HG02981 (cell line): Measurements from ENCODE around the gene ZNF768.
"Not testable (repeated sequence)": the region's sequence is repeated elsewhere in the genome, so short reads cannot be mapped to it uniquely, and the experiment has no call there.

Experiments
- ATAC-seq: cut with Tn5 transposase; IDR thresholded peaks from one replicate; pipeline ENCODE4 v1.9.1; 2021; ENCODE audit warnings: mild to moderate bottlenecking, moderate library complexity; ENCODE audit not compliant: unreplicated experiment

ZNF768 gene

GRCh38 chr16:30533748-30534367 is 7.5 kb upstream of the ZNF768 start:
- ATAC-seq = no peak

DNA sequence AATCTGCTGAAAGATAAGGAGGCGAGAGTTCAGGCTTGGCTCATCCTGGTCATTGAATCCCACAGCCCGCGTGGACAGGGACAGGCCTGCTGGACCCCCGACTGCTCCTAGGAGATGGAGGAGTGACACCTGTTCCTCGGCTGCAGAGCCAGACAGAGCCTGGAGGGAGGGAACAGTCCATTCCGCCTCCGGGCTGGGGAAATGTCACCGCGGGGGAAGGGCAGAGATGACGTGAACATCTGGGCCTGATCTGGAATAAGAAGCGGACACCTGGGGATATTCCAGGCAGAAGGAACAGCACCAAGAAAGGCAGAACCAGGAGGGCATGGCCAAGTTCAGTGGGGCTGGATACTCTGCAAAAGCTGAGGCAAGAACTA is 6.8 kb upstream of the ZNF768 start:
- ATAC-seq = no peak

GRCh38 chr16:30532285-30533145 is 6.1 kb upstream of the ZNF768 start:
- no peak for ATAC-seq

GRCh38 chr16:30530163-30531037 is 4.0 kb upstream of the ZNF768 start:
- no peak for ATAC-seq

- ATAC-seq = no peak
These were observed 2.6 kb upstream of the ZNF768 start for GRCh38 chr16:30528799-30529457.

- ATAC-seq = peak; percentile 16
These were observed 1.3 kb upstream of the ZNF768 start for GRCh38 chr16:30527635-30528178.

DNA sequence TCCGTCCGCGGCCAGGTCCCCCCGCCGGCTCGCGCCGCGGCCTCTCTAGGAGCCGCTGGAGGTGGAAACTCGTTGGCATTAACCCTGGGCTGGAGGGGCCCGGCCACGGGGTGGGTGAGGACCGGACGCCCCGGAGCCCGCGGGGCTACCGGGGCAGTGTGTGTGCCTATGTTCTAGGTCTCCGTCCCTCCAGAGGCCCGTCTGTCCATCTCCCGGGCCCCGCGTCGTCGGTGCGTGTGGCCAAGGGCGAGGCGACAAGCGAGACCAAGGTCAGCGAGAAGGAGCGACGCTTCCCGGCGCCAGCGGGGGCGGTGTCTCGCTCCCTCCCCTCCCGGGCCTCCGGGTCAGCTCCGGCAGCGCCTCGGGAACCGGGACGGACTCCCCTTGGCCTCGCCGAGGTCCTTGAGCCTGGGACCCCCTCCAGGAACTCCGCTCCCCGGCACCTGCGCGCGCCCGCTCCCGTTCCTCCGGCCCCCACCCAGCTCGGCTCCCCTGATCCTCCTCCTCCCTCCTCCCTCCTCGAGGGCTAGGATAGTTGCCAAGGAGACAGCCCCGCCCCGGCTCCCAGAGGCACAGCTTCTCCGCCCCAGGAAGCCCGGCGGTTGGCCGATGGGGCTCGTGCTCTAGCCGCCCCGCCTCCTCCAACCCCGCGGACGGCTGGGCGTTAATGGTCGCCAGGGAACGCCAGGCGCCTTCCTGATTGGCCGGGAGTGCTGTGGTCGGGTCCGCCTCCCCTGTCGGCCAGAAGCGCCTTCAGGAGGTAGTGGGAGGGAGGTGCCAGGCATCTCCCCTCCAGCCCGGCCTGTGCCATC is 663 bp upstream of the ZNF768 start:
- peak; percentile 72 for ATAC-seq

- no peak for ATAC-seq
These were observed 576 bp downstream of the ZNF768 start for GRCh38 chr16:30525844-30526136.

DNA sequence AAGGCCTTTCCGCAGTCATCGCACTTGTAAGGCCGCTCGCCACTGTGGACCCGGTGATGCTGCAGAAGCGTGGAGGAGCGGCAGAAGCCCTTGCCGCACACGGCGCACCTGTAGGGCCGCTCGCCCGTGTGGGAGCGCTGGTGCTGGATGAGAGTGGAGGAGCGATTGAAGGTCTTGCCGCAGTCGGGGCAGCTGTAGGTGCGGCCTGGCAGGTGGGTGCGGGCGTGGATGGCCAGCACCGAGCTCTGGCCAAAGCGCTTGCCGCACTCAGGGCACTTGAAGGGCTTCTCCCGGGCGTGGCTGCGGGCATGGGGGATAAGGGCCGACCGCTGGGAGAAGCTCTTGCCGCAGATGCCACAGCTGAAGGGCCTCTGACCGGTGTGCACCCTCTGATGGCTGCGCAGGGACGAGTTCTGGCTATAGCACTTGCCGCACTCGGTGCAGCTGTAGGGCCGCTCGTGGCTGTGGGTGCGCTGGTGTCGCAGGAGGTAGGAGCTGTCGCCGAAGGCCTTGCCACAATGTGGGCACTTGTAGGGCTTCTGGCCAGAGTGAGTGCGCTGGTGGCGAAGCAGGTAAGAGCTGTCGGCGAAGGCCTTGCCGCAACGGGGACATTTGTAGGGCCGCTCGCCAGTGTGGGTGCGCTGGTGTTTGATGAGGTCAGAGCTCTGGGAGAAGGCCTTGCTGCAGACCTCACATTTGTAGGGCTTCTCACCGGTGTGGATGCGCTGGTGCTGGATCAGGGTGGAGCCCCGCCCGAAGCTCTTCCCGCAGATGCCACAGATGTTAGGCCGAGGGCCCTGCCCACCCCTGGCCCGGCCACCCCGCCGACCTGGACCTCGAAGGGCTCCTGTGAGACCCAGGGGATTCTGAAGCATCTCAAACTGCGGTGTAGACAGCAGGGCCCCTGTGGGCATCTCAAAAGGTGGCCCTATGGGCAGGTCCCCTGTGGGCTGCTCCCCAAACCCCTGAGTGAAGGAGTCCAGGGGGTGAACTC is 1.5 kb downstream of the ZNF768 start:
- ATAC-seq = no peak

GRCh38 chr16:30523768-30524574 is 2.4 kb downstream of the ZNF768 start:
- ATAC-seq = no peak

GRCh38 chr16:30522702-30523463 is 3.5 kb downstream of the ZNF768 start:
- ATAC-seq = not testable (repeated sequence)

GRCh38 chr16:30521873-30522641 is 4.3 kb downstream of the ZNF768 start:
- ATAC-seq = no peak

DNA sequence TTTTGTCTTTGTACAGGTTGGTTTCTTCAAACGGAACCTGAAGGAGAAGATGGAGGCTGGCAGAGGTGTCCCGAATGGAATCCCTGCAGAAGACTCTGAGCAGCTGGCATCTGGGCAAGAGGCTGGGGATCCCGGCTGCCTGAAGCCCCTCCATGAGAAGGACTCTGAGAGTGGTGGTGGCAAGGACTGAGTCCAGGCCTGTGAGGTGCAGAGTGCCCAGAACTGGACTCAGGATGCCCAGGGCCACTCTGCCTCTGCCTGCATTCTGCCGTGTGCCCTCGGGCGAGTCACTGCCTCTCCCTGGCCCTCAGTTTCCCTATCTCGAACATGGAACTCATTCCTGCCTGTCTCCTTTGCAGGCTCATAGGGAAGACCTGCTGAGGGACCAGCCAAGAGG is 4.9 kb downstream of the ZNF768 start:
- no peak for ATAC-seq

- ATAC-seq = no peak
These were observed 7.0 kb downstream of the ZNF768 start for GRCh38 chr16:30519120-30520049.

GRCh38 chr16:30518552-30518951 is 7.8 kb downstream of the ZNF768 start:
- ATAC-seq = no peak
